D721Med (cell line): ENCODE data around the gene CLCF1.
"Not testable (repeated sequence)": the region's sequence is repeated elsewhere in the genome, so short reads cannot be mapped to it uniquely, and the experiment has no call there.

Source experiments
- DNase-seq: peaks from one replicate; pipeline ENCODE4 v3.0.0; 2011; ENCODE audit warnings: low spot score; ENCODE audit not compliant: insufficient read length
- FAIRE-seq: peaks from 2 replicates; lab custom pipeline; 2011; peaks lifted over from hg19 to GRCh38; lab: Jason Lieb, UNC
- TF ChIP-seq, protein P1 (sequence below): IDR thresholded peaks from 2 replicates; pipeline ENCODE4 v1.5.1; 2012; ENCODE audit warnings: mild to moderate bottlenecking, control low read depth; ENCODE audit not compliant: insufficient read depth; ENCODE audit errors: missing control alignments

The CLCF1 gene

DNA sequence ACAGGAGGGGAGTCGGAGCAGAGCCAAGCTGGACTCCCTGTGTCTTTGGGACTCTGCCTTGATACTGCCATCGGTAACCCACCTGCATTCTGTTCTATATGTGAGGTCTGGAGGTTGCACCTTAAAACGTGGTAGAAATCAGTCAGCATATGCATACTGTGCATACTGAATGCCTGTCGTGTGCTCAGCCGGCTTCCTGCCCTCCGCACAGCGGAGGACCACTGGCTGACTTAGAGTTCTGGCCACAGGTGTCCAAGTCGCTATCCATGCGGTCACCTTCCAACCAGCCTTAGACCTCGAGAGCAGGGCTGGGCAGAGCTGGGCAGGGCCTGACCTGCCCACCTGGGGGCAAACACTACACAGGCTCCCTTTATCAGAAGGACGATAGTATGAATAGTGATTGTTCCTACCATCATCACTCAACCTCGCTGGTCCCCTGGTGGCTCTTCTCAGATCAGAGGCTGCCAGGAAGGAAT, 34.3 kb upstream of the CLCF1 start:
- no peak for DNase-seq
- no peak for FAIRE-seq
- TF ChIP-seq, protein P1, sequence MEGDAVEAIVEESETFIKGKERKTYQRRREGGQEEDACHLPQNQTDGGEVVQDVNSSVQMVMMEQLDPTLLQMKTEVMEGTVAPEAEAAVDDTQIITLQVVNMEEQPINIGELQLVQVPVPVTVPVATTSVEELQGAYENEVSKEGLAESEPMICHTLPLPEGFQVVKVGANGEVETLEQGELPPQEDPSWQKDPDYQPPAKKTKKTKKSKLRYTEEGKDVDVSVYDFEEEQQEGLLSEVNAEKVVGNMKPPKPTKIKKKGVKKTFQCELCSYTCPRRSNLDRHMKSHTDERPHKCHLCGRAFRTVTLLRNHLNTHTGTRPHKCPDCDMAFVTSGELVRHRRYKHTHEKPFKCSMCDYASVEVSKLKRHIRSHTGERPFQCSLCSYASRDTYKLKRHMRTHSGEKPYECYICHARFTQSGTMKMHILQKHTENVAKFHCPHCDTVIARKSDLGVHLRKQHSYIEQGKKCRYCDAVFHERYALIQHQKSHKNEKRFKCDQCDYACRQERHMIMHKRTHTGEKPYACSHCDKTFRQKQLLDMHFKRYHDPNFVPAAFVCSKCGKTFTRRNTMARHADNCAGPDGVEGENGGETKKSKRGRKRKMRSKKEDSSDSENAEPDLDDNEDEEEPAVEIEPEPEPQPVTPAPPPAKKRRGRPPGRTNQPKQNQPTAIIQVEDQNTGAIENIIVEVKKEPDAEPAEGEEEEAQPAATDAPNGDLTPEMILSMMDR = no peak

- FAIRE-seq = no peak
- DNase-seq = no peak
- TF ChIP-seq, protein P1 = peak; percentile 21
Observed at GRCh38 chr11:67406969-67407687, 33.7 kb upstream of the CLCF1 start.

GRCh38 chr11:67406420-67406968, 33.1 kb upstream of the CLCF1 start:
- FAIRE-seq (no peak), DNase-seq (no peak)
- TF ChIP-seq, protein P1 = no peak

DNA sequence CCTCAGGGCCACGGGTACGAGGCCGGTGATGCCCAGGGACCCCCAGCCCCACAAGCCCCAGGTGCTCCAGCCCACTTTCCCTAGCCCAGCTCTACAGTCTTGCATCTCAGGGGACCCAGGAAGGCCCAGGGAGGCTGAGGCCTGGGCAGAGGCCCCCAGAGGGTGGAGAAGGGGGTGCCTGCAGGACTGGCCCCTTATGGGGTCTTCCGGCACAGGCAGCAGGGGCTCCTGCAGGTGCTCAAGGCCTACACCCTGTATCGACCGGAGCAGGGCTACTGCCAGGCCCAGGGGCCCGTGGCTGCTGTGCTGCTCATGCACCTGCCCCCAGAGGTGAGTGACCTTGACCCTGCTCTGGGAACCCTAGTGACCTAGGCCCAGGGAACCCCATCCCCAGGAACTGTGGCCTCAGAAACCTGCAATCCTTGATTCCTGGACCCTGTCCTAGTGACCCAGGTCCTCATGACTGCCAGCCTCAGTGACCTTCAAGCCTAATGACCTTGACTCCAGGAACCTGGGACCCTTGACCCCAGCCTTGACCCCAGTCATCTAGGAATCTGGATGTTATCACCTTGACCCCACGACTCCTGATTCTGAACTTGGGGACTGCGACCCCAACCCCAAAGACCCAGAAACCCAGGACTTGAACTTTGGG, 32.4 kb upstream of the CLCF1 start:
- TF ChIP-seq, protein P1 = no peak
- DNase-seq = no peak
- FAIRE-seq = no peak

DNA sequence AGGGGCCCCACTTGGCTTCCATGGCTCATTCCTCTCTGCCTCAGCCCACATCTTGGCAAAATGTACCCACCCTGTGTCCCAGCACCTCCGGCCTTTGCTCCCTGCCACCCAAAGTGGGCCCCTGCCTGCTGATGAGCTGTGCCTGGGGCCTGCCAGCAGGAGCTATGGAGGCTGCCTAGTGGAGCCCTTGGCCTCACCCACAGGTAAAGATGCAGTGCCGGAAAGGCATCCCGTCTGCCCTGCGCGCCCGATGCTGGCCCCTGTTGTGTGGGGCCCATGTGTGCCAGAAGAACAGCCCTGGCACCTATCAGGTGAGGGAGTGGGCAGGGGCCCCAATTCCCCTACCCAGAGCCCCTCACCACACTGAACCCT, 31.8 kb upstream of the CLCF1 start:
- no peak for DNase-seq
- TF ChIP-seq, protein P1 = no peak
- no peak for FAIRE-seq

DNA sequence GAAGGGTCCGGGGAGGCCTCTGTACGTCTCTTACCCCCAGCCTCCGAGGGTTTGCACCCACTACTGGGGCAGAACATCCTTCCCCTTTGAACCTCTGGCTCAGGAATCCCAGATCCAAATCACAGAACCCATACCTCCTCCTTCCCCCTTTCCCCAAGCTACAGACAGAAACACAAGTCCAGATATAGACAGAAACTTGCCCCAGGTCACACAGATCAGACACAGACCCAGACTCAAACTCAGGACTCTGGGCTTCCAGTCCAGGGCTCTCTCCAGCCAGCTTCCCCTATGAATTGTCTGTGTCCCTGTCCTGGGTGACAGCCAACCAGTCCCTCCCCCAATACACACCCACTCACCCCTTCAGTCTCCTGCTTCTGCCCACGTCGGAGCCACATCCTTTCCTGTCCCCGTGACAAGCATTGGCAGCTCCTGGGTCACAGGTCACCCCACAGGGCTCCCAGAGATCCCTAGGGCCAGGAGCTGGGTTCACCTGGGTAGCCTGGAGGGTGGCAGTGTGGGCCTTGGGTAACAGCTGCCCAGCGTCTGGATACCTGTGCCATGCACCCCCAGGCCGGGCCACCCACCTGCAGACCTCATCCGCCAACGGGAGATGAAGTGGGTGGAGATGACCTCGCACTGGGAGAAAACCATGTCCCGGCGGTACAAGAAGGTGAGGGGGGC, 31.3 kb upstream of the CLCF1 start:
- FAIRE-seq (no peak), DNase-seq (no peak)
- TF ChIP-seq, protein P1 = no peak

GRCh38 chr11:67403085-67403484, 29.7 kb upstream of the CLCF1 start:
- FAIRE-seq, DNase-seq: not testable (repeated sequence)

DNA sequence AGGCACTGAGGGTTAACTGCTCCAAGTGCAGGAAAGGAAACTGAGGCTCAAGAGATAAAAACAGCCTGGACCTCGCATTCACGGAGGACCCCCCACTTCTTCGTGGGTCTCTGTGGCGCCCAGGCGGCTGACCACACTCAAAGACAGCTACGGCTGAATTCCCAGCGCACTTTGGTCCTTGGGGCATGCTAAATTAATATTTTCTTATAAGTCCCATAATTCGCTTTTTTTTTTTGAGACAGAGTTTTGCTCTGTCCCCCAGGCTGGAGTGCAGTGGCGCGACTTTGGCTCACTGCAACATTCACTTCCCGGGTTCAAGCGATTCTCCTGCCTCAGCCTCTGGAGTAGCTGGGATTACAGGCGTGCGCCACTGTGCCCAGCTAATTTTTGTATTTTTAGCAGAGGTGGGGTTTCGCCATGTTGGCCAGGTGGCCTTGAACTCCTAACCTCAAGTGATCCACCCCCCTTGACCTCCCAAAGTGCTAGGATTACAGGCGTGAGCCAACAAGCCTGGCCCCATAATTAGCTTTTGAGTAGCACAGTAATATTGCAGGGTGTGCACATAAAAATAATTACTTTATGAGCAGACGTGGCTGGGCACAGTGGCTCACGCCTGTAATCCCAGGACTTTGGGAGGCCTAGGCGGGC, 28.9 kb upstream of the CLCF1 start:
- not testable (repeated sequence) for FAIRE-seq, DNase-seq
